Measurements from ENCODE around the gene FADS1. TPM values are rescaled to one million over a fixed set of nuclear protein-coding genes. Genes with fewer than 3 reads are reported as not detected.

The FADS1 gene
- total RNA-seq, 4 donors from 2014 or later = 20.8 to 37.4 (median 32.0) TPM

DNA sequence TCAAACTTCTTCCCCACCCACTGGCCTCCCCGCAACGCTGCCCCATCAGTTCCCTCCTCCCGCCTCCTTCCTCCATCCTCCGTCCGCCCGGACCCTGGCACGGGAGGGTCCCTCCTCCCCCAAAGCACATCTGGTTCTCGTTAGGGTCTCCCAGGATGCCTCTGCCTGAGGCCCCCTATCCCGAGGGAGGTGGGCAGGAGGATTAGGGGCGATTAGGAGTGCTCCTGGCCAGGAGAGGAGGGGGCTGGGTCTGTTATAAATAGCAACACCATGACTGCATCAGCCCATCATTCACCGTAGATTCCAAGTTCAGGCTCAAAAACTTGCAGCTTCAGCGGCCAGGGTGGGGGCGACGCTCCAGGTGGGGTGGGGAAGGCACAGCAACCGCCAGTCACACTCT is 54.0 kb downstream of the FADS1 start:
- Histone ChIP-seq H3K9me3 (no peaks in the 10 kb centered on the region), H3K4me3 (no peak overlapping the region), H3K36me3 (no peaks in the 10 kb centered on the region), H3K4me1 (no peaks in the 10 kb centered on the region), H3K27ac (no peak overlapping the region), H3K27me3 (peaks cover 49% of the 10 kb centered on the region)
- no peak for ATAC-seq
- 26% methylated on average over 5 of the region's 15 CpGs; no CpG with 5 or more reads in 1 of the 2 donors for WGBS, 2 donors (ENCODE audit: low coverage in 1 of 2)
- TF ChIP-seq, protein P1, sequence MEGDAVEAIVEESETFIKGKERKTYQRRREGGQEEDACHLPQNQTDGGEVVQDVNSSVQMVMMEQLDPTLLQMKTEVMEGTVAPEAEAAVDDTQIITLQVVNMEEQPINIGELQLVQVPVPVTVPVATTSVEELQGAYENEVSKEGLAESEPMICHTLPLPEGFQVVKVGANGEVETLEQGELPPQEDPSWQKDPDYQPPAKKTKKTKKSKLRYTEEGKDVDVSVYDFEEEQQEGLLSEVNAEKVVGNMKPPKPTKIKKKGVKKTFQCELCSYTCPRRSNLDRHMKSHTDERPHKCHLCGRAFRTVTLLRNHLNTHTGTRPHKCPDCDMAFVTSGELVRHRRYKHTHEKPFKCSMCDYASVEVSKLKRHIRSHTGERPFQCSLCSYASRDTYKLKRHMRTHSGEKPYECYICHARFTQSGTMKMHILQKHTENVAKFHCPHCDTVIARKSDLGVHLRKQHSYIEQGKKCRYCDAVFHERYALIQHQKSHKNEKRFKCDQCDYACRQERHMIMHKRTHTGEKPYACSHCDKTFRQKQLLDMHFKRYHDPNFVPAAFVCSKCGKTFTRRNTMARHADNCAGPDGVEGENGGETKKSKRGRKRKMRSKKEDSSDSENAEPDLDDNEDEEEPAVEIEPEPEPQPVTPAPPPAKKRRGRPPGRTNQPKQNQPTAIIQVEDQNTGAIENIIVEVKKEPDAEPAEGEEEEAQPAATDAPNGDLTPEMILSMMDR (IDR thresholded peaks at IDR 0.05) = no peak
- TF ChIP-seq EP300 (IDR thresholded peaks at IDR 0.05) (no peak), POLR2AphosphoS5 (IDR thresholded peaks at IDR 0.05) (no peak), POLR2A (IDR thresholded peaks at IDR 0.05) (no peak)

DNA sequence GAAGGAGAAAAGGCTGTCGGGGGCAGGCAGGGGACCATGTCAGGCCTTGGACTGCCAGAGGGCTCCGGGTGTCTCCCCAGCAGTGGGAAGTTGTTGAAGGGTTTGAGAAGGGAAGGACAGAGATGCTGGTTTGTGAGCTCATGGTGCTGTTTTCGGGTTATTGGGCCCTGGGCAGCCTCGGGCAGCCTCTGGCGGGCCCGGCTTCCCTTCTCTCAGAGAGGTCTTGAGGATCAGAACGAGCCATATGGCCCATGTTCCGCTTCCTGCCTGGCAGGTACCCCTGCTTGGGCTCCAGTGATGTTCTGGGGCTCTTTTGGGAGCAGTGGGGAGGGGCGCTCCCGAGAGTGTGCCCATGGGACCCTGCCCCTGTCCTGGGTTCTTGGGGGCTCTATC is 54.6 kb downstream of the FADS1 start:
- no peaks in the 10 kb centered on the region for H3K4me1 ChIP-seq
- no peak overlapping the region for H3K27ac ChIP-seq
- H3K4me3 ChIP-seq = no peak overlapping the region
- ATAC-seq = no peak
- no peaks in the 10 kb centered on the region for H3K9me3 ChIP-seq
- TF ChIP-seq, protein P1 (IDR thresholded peaks at IDR 0.05) = no peak
- no peak for TF ChIP-seq POLR2AphosphoS5 (IDR thresholded peaks at IDR 0.05)
- TF ChIP-seq EP300 (IDR thresholded peaks at IDR 0.05) = no peak
- no peak for TF ChIP-seq POLR2A (IDR thresholded peaks at IDR 0.05)
- no peaks in the 10 kb centered on the region for H3K36me3 ChIP-seq
- H3K27me3 ChIP-seq = peaks cover 49% of the 10 kb centered on the region
- WGBS, 2 donors (ENCODE audit: low coverage in 1 of 2) = 69 to 83% methylated on average over 1 to 2 of the region's 10 CpGs

GRCh38 chr11:61761440-61762222 is 55.2 kb downstream of the FADS1 start:
- TF ChIP-seq POLR2AphosphoS5 (IDR thresholded peaks at IDR 0.05) = no peak
- TF ChIP-seq, protein P1 (IDR thresholded peaks at IDR 0.05) = no peak
- TF ChIP-seq EP300 (IDR thresholded peaks at IDR 0.05) = no peak
- TF ChIP-seq POLR2A (IDR thresholded peaks at IDR 0.05) = no peak
- Histone ChIP-seq H3K4me1 (no peaks in the 10 kb centered on the region), H3K27ac (no peak overlapping the region), H3K4me3 (no peak overlapping the region), H3K36me3 (no peaks in the 10 kb centered on the region), H3K27me3 (peaks cover 49% of the 10 kb centered on the region), H3K9me3 (no peaks in the 10 kb centered on the region)
- 62 to 79% methylated on average over 3 to 7 of the region's 11 CpGs for WGBS, 2 donors (ENCODE audit: low coverage in 1 of 2)
- ATAC-seq = no peak

DNA sequence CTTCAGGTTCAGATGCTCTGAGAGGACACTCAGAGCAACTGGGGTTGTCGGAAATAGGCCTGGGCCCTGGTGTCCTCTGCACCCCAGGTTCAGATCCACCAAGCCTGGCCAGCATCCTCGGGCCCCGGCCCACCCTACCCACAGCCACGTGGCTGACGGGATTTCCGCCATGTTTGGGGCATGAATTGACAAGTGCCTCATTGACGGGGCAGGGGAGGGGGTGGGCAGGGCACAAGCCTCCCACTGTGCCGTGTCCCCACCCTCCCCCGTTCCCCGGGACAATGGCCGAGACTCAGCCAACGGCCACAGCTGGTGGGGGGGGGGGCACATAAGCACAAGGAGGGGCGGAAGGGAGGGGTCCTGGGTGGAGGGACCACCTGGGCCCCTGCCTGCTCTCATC is 55.9 kb downstream of the FADS1 start:
- no peak overlapping the region for H3K4me3 ChIP-seq
- H3K4me1 ChIP-seq = no peaks in the 10 kb centered on the region
- H3K27me3 ChIP-seq = peaks cover 49% of the 10 kb centered on the region
- no peaks in the 10 kb centered on the region for H3K9me3 ChIP-seq
- H3K36me3 ChIP-seq = no peaks in the 10 kb centered on the region
- no peak for ATAC-seq
- no peak overlapping the region for H3K27ac ChIP-seq
- no CpG with 5 or more reads among the region's 13 CpGs for WGBS, 2 donors (ENCODE audit: low coverage in 1 of 2)
- TF ChIP-seq EP300 (IDR thresholded peaks at IDR 0.05) (no peak), POLR2A (IDR thresholded peaks at IDR 0.05) (no peak), POLR2AphosphoS5 (IDR thresholded peaks at IDR 0.05) (no peak)
- TF ChIP-seq, protein P1 (IDR thresholded peaks at IDR 0.05) = no peak
